ENCODE results near the gene MAT2B. TPM values are rescaled to one million over a fixed set of nuclear protein-coding genes. Genes with fewer than 3 reads are reported as not detected.

Gene MAT2B
- total RNA-seq, 2 donors from 2014 or later, result 55.5 to 70.4 TPM

GRCh38 chr5:163544836-163545235 lies 39.4 kb downstream of the MAT2B start:
- no peak for ATAC-seq
- peaks cover 6% of the 10 kb centered on the region for H3K9me3 ChIP-seq (ENCODE audit: control insufficient read depth, low read length, poor library complexity, severe bottlenecking)
- Mint-ChIP-seq H3K4me3 (no peak overlapping the region), H3K27ac (no peak overlapping the region), H3K27me3 (peaks cover 14% of the 10 kb centered on the region), H3K4me1 (peaks cover 5% of the 10 kb centered on the region), H3K36me3 (ENCODE audit: low read depth) (no peaks in the 10 kb centered on the region)
- DNase-seq, result no peak

GRCh38 chr5:163548649-163549048 lies 43.2 kb downstream of the MAT2B start:
- H3K4me1 Mint-ChIP-seq, result peaks cover 10% of the 10 kb centered on the region
- H3K9me3 ChIP-seq (ENCODE audit: control insufficient read depth, low read length, poor library complexity, severe bottlenecking), result no peaks in the 10 kb centered on the region
- no peaks in the 10 kb centered on the region for H3K36me3 Mint-ChIP-seq (ENCODE audit: low read depth)
- peak in 1 of 3 donors; percentile 16 for DNase-seq
- ATAC-seq, result peak; percentile 87
- peak overlapping the region; percentile 79 for H3K4me3 Mint-ChIP-seq
- H3K27ac Mint-ChIP-seq, result no peak overlapping the region
- H3K27me3 Mint-ChIP-seq, result no peaks in the 10 kb centered on the region

GRCh38 chr5:163551156-163551555 lies 45.7 kb downstream of the MAT2B start:
- H3K27me3 Mint-ChIP-seq, result peaks cover 14% of the 10 kb centered on the region
- H3K9me3 ChIP-seq (ENCODE audit: control insufficient read depth, low read length, poor library complexity, severe bottlenecking), result no peaks in the 10 kb centered on the region
- no peak overlapping the region for H3K4me3 Mint-ChIP-seq
- peaks cover 10% of the 10 kb centered on the region for H3K4me1 Mint-ChIP-seq
- ATAC-seq (no peak), DNase-seq (no peak)
- no peaks in the 10 kb centered on the region for H3K36me3 Mint-ChIP-seq (ENCODE audit: low read depth)
- no peak overlapping the region for H3K27ac Mint-ChIP-seq

GRCh38 chr5:163552536-163552935 lies 47.1 kb downstream of the MAT2B start:
- H3K27me3 Mint-ChIP-seq, result peaks cover 17% of the 10 kb centered on the region
- DNase-seq (no peak), ATAC-seq (no peak)
- H3K4me3 Mint-ChIP-seq, result no peak overlapping the region
- no peaks in the 10 kb centered on the region for H3K36me3 Mint-ChIP-seq (ENCODE audit: low read depth)
- H3K9me3 ChIP-seq (ENCODE audit: control insufficient read depth, low read length, poor library complexity, severe bottlenecking), result no peaks in the 10 kb centered on the region
- H3K4me1 Mint-ChIP-seq, result peaks cover 8% of the 10 kb centered on the region
- H3K27ac Mint-ChIP-seq, result no peak overlapping the region

DNA sequence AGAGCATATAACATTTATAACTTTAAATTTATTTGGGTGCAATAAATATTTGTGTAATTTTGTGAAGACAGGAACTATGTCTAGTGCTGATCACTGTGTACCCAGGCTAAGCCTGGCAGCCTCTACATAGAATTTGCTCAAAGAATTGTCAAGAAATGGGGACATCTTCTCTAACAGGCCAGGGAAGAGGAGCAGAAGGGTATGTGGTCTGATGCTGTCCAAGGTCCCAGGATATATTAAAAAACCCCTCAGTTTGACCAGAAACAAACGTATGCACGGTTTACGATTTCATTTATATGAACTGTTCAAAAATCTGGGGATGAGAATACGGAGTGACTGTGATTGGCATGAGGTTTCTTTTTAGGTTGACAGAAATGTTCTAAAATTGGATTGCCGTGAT lies 55.9 kb downstream of the MAT2B start:
- H3K27me3 Mint-ChIP-seq, result peaks cover 66% of the 10 kb centered on the region
- H3K9me3 ChIP-seq (ENCODE audit: control insufficient read depth, low read length, poor library complexity, severe bottlenecking), result no peaks in the 10 kb centered on the region
- ATAC-seq (no peak), DNase-seq (no peak)
- no peak overlapping the region for H3K4me3 Mint-ChIP-seq
- H3K27ac Mint-ChIP-seq, result no peak overlapping the region
- H3K4me1 Mint-ChIP-seq, result peaks cover 14% of the 10 kb centered on the region
- H3K36me3 Mint-ChIP-seq (ENCODE audit: low read depth), result peaks cover 3% of the 10 kb centered on the region

- ATAC-seq, result no peak
- H3K27me3 Mint-ChIP-seq, result peaks cover 73% of the 10 kb centered on the region
These were observed 56.7 kb downstream of the MAT2B start for GRCh38 chr5:163562071-163562470.

DNA sequence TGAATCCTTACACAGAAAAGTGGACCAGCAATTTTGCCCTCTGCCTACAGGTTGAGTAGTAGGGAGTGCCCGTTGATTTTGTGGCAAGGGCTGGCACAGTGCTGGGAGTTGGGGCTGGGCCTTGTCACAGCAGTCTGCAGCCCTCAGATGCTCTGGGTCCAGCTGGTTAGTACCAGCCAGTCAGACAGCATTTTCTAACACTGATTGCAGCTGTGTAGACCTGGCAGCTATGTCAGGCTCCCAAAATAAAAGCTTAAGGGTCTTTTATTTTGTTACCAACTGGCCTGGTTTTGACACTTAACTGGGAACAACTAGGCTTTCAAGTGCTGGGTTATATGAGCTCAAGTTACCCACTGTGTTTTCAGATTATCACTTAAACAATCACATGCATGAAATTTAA lies 57.7 kb downstream of the MAT2B start:
- Mint-ChIP-seq H3K4me1 (peaks cover 23% of the 10 kb centered on the region), H3K4me3 (no peak overlapping the region), H3K27ac (no peak overlapping the region), H3K27me3 (peaks cover 77% of the 10 kb centered on the region), H3K36me3 (ENCODE audit: low read depth) (peaks cover 6% of the 10 kb centered on the region)
- DNase-seq, result no peak
- no peaks in the 10 kb centered on the region for H3K9me3 ChIP-seq (ENCODE audit: control insufficient read depth, low read length, poor library complexity, severe bottlenecking)
- ATAC-seq, result no peak

More at GRCh38 chr5:163562071-163562470, 56.7 kb downstream of the MAT2B start:
- Mint-ChIP-seq H3K4me3 (no peak overlapping the region), H3K4me1 (peaks cover 18% of the 10 kb centered on the region), H3K36me3 (ENCODE audit: low read depth) (peaks cover 3% of the 10 kb centered on the region), H3K27ac (no peak overlapping the region)
- no peaks in the 10 kb centered on the region for H3K9me3 ChIP-seq (ENCODE audit: control insufficient read depth, low read length, poor library complexity, severe bottlenecking)
- DNase-seq, result no peak

- no peak for DNase-seq
- peaks cover 6% of the 10 kb centered on the region for H3K36me3 Mint-ChIP-seq (ENCODE audit: low read depth)
- no peak overlapping the region for H3K4me3 Mint-ChIP-seq
- no peak for ATAC-seq
- no peaks in the 10 kb centered on the region for H3K9me3 ChIP-seq (ENCODE audit: control insufficient read depth, low read length, poor library complexity, severe bottlenecking)
- peaks cover 78% of the 10 kb centered on the region for H3K27me3 Mint-ChIP-seq
- no peak overlapping the region for H3K27ac Mint-ChIP-seq
- peaks cover 23% of the 10 kb centered on the region for H3K4me1 Mint-ChIP-seq
These were observed 58.5 kb downstream of the MAT2B start for GRCh38 chr5:163563880-163564279.

DNA sequence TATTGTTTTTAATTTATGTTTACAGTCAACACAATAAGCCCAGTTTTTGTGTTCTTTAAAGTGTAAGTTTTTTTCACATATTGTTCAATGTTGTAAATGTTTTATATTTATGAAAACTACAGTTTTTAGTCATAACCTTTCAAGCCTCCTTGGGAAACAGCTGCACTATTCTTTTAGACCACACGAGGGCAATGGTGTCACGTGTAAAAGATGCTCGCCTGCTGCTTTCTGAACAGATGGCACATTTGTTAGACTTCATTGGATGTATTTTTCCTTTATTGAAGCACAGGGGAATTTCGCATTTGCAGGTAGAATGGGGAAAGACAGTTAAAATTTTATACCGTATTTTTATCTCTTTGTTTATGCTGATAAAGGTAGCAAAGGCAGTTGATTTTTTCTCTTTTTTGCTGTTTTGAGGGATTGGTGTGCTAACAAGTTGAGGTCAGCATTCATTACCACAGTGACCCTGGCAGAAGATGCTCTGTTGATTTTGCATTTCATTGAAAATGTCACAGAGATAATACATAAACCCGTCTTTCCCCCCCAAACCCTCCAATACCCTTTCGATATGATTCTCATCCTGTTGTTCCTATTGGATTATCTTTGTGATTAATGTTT lies 59.0 kb downstream of the MAT2B start:
- Mint-ChIP-seq H3K4me1 (peaks cover 23% of the 10 kb centered on the region), H3K27me3 (peaks cover 78% of the 10 kb centered on the region), H3K4me3 (peak overlapping the region; percentile 33), H3K36me3 (ENCODE audit: low read depth) (peaks cover 6% of the 10 kb centered on the region), H3K27ac (no peak overlapping the region)
- no peaks in the 10 kb centered on the region for H3K9me3 ChIP-seq (ENCODE audit: control insufficient read depth, low read length, poor library complexity, severe bottlenecking)
- peak in 2 of 3 donors; percentile 17 to 49 for DNase-seq
- peak; percentile 50 for ATAC-seq

GRCh38 chr5:163565492-163565891 lies 60.1 kb downstream of the MAT2B start:
- H3K27ac Mint-ChIP-seq, result no peak overlapping the region
- DNase-seq, result no peak
- peaks cover 84% of the 10 kb centered on the region for H3K27me3 Mint-ChIP-seq
- H3K9me3 ChIP-seq (ENCODE audit: control insufficient read depth, low read length, poor library complexity, severe bottlenecking), result no peaks in the 10 kb centered on the region
- H3K4me3 Mint-ChIP-seq, result peak overlapping the region; percentile 80
- ATAC-seq, result no peak
- H3K4me1 Mint-ChIP-seq, result peaks cover 23% of the 10 kb centered on the region
- H3K36me3 Mint-ChIP-seq (ENCODE audit: low read depth), result peaks cover 6% of the 10 kb centered on the region

DNA sequence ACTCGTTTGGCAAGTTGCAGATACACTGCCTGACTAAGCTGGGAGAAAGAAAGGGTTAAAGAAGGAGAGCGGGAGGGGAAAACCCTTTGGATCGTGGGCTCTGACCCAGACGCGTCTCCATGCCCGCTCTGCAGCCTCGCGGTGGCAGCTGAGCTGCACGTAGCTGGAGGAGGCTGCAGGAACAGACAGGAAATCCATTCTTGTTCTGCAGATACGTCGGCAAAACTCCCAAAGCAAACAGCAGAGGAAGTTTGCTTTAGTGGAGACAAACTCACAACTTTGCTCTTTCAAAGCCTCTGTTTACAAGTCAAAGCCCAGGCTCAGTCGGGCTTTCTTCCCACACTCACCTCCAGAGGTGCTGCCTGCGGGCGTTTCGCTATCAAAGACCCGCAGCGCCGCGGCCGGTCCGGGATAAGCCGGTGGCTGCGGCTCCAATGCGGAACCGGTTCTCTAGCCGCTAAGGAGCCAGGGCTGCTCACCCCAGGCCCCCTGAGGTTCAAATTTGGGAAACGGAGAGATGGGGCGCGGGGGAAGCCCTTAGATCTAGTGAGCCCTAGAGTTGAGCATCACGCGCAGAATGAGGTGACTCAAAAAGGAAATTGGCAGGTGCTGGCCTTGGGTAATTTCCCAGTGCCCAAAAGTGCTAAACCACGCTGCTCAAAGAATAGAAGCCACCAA lies 60.7 kb downstream of the MAT2B start:
- ATAC-seq, result peak; percentile 83
- peak; percentile 12 to 16 (median 13) for DNase-seq
- Mint-ChIP-seq H3K27ac (peak overlapping the region; percentile 61), H3K4me3 (peak overlapping the region; percentile 80), H3K36me3 (ENCODE audit: low read depth) (peaks cover 6% of the 10 kb centered on the region), H3K4me1 (peaks cover 23% of the 10 kb centered on the region), H3K27me3 (peaks cover 83% of the 10 kb centered on the region)
- no peaks in the 10 kb centered on the region for H3K9me3 ChIP-seq (ENCODE audit: control insufficient read depth, low read length, poor library complexity, severe bottlenecking)

GRCh38 chr5:163566678-163567077 lies 61.3 kb downstream of the MAT2B start:
- peak overlapping the region; percentile 61 for H3K27ac Mint-ChIP-seq
- H3K27me3 Mint-ChIP-seq, result peaks cover 79% of the 10 kb centered on the region
- H3K9me3 ChIP-seq (ENCODE audit: control insufficient read depth, low read length, poor library complexity, severe bottlenecking), result no peaks in the 10 kb centered on the region
- peaks cover 6% of the 10 kb centered on the region for H3K36me3 Mint-ChIP-seq (ENCODE audit: low read depth)
- peaks cover 23% of the 10 kb centered on the region for H3K4me1 Mint-ChIP-seq
- DNase-seq (no peak), ATAC-seq (no peak)
- H3K4me3 Mint-ChIP-seq, result peak overlapping the region; percentile 80

DNA sequence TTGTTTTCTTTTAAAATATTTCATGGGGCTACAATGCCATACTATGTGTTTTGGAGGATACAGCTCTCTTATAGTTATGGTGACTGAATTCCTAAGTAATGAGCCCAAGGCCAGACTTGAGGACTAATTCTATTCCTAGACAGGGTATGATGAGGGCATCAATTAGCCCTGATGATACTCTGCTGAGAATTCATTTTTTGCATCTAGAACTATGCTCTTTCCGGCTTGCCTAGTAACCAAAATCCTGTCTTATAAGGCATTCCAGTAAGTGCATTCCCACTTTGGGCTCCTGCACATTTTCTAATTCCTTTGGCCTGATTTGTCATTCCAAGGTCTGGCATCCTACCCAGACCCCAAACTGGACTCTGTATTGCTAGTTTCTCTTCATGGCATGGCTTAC lies 62.4 kb downstream of the MAT2B start:
- peaks cover 74% of the 10 kb centered on the region for H3K27me3 Mint-ChIP-seq
- H3K4me1 Mint-ChIP-seq, result peaks cover 23% of the 10 kb centered on the region
- ATAC-seq (no peak), DNase-seq (no peak)
- H3K9me3 ChIP-seq (ENCODE audit: control insufficient read depth, low read length, poor library complexity, severe bottlenecking), result no peaks in the 10 kb centered on the region
- H3K36me3 Mint-ChIP-seq (ENCODE audit: low read depth), result peaks cover 4% of the 10 kb centered on the region
- no peak overlapping the region for H3K4me3 Mint-ChIP-seq
- H3K27ac Mint-ChIP-seq, result no peak overlapping the region
